ENCODE results near the gene NGF.
"Not testable (repeated sequence)": the region's sequence is repeated elsewhere in the genome, so short reads cannot be mapped to it uniquely, and the experiment has no call there.

The NGF gene
- total RNA-seq: 0 to 0.10 (median 0) reads per million in 9 experiments

DNA sequence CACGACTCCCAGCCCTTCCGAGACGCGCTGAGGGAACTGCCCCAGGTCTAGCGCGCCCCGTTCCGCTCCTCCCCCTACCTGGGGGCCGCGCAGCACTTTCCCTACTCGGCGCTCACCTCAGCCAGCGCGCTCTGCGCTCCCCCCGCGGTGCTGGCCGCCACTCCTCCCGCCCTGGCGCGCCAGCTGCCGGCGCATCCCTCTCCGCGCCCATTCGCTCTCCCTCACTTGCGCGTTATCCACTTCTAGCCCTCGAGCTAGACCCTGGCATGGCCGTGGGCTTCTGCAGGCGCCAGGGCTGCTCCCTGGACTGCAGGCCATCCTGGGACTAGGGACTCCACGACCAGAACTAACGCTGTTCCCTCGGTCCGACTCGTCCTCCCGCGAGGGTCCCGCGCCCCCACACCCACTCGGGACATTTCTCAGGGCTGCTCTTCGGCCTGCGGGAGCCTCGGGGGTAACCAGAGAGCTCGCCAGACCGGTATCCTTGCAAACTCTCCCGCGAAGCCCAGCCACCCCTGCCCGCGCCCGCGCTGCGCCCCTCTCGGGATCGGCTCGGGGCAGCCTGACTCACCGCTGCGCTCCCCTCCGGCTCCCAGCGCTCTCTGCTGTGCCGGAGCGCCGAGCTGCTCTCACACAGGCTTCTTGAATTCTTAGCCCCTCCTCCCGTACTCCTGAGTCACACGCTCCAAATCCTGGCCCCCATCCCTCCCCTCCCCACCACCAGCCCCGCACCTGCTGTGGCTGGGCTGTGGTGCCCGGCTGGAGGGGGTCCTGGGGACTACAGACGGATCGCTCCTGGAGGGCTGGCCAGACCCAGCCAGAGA lies at the start of gene NGF:
Gene NGF, minus strand, starts transcription at position 617 of the 824 bp plus-strand sequence. CDS start 51,454 bp downstream, outside the sequence.
- Mint-ChIP-seq H3K27me3 (peaks cover 42 to 53% of the 10 kb centered on the region in 2 donors), H3K4me1 (ENCODE audit: low read depth in 2 of 2) (no peaks in the 10 kb centered on the region), H3K36me3 (ENCODE audit: insufficient read depth) (no peaks in the 10 kb centered on the region), H3K27ac (no peak within 1 kb of the TSS), H3K9me3 (no peaks in the 10 kb centered on the region), H3K4me3 (no peak within 1 kb of the TSS)
- DNase-seq: no peak
- ATAC-seq (replicated peaks): no peak

DNA sequence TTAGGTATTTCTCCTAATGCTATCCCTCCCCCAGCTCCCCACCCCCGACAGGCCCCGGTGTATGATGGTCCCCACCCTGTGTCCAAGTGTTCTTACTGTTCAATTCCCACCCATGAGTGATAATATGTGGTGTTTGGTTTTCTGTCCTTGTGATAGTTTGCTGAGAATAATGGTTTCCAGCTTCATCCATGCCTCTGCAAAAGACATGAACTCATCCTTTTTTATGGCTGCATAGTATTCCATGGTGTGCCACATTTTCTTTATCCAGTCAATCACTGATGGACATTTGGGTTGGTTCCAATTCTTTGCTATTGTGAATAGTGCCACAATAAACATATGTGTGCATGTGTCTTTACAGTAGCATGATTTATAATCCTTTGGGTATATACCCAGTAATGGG lies 45.4 kb upstream of the NGF start:
- not testable (repeated sequence) for H3K36me3 Mint-ChIP-seq (ENCODE audit: insufficient read depth); H3K27ac Mint-ChIP-seq; H3K4me3 Mint-ChIP-seq; ATAC-seq (replicated peaks); DNase-seq; H3K4me1 Mint-ChIP-seq (ENCODE audit: low read depth in 2 of 2)
- Mint-ChIP-seq H3K27me3 (peaks cover 18 to 30% of the 10 kb centered on the region in 2 donors), H3K9me3 (peaks cover 5 to 15% of the 10 kb centered on the region in 2 donors)

DNA sequence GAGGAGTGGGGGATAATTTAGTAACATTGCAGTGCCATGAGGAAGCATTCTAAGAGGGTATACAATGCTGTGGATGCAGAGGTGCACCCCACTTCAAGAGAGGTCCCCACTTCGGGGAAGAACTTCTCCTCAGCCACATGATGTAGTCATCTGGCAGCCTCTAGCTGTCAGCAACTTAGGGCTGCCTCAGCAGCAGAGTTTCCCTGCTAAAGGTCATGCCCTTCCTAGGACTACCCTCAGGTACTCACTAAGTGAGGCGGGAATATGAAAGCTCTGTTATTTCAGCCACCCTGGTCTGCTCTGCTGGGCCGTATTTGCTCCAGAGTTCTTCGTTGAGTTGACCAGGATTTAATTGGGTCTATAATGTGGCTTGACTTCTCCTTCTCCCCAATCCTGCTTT lies 41.9 kb upstream of the NGF start:
- no peaks in the 10 kb centered on the region for H3K4me1 Mint-ChIP-seq (ENCODE audit: low read depth in 2 of 2)
- no peaks in the 10 kb centered on the region for H3K36me3 Mint-ChIP-seq (ENCODE audit: insufficient read depth)
- H3K4me3 Mint-ChIP-seq: no peak overlapping the region
- ATAC-seq (replicated peaks) (no peak), DNase-seq (no peak)
- H3K27ac Mint-ChIP-seq: no peak overlapping the region
- peaks cover 0 to 12% of the 10 kb centered on the region in 2 donors for H3K27me3 Mint-ChIP-seq
- H3K9me3 Mint-ChIP-seq: no peaks in the 10 kb centered on the region

DNA sequence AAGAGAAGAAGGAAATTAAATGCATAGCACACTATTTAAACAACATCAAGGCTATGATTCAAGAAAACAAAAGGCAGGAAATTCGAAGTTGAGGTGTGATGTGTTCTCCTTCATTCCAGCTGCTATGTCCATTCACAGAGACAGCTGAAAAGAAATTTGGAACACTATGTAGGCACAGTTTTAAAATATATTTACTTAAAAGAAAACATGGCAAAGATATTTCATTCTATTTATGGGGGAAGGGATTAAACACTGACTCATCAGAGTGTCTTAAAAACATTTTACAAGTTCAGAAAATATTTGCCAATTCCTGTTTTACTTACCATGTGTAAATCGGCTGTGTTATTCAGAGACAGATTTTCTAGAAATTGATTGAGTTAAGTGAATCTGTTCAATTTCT lies 39.4 kb upstream of the NGF start:
- Mint-ChIP-seq H3K36me3 (ENCODE audit: insufficient read depth) (no peaks in the 10 kb centered on the region), H3K9me3 (no peaks in the 10 kb centered on the region), H3K4me1 (ENCODE audit: low read depth in 2 of 2) (no peaks in the 10 kb centered on the region), H3K27me3 (peaks cover 0 to 6% of the 10 kb centered on the region in 2 donors), H3K4me3 (no peak overlapping the region), H3K27ac (no peak overlapping the region)
- DNase-seq (no peak), ATAC-seq (replicated peaks) (no peak)

DNA sequence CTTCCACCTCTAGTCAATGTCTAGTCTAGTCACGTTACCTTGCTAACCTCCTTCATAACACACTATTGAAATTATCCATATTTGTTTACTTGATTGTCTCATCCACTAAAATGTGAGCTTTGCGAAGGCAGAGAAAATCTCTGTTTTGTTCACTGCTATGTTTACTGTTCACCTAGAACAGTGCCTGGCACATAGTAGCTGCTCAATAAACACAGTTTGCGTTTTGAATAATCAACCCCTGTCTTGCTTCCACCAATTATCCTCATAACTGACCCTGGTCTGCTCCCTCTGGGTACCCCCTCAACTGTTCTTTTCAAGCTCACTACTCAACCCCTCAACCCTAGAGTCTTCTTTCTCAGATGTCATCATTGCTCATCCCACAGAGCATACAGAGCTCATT lies 36.5 kb upstream of the NGF start:
- H3K4me1 Mint-ChIP-seq (ENCODE audit: low read depth in 2 of 2): no peaks in the 10 kb centered on the region
- ATAC-seq (replicated peaks) (no peak), DNase-seq (no peak)
- no peaks in the 10 kb centered on the region for H3K36me3 Mint-ChIP-seq (ENCODE audit: insufficient read depth)
- no peaks in the 10 kb centered on the region for H3K9me3 Mint-ChIP-seq
- H3K27me3 Mint-ChIP-seq: peaks cover 0 to 6% of the 10 kb centered on the region in 2 donors
- no peak overlapping the region for H3K4me3 Mint-ChIP-seq
- no peak overlapping the region for H3K27ac Mint-ChIP-seq

DNA sequence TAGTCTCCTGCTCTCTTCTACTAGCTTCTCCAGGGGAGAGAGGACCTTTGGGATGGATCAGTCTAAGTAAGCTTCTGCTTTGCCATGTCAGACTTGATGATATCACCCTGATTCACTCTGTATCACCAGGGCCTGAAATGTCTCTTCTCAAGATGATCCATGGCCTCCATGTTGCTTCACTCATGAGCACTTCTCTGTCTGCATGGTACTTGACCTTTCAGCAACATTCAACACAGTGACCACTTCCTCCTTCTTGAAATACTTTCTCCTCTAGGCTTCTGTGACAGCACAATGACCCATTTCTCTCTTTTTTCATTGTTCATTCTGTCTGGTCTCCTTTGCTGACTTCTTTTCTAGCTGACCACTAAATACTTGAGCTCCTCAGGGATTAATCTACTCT lies 35.3 kb upstream of the NGF start:
- ATAC-seq (replicated peaks) (no peak), DNase-seq (no peak)
- no peak overlapping the region for H3K4me3 Mint-ChIP-seq
- no peaks in the 10 kb centered on the region for H3K36me3 Mint-ChIP-seq (ENCODE audit: insufficient read depth)
- no peaks in the 10 kb centered on the region for H3K9me3 Mint-ChIP-seq
- no peaks in the 10 kb centered on the region for H3K4me1 Mint-ChIP-seq (ENCODE audit: low read depth in 2 of 2)
- H3K27ac Mint-ChIP-seq: no peak overlapping the region
- peaks cover 0 to 2% of the 10 kb centered on the region in 2 donors for H3K27me3 Mint-ChIP-seq

DNA sequence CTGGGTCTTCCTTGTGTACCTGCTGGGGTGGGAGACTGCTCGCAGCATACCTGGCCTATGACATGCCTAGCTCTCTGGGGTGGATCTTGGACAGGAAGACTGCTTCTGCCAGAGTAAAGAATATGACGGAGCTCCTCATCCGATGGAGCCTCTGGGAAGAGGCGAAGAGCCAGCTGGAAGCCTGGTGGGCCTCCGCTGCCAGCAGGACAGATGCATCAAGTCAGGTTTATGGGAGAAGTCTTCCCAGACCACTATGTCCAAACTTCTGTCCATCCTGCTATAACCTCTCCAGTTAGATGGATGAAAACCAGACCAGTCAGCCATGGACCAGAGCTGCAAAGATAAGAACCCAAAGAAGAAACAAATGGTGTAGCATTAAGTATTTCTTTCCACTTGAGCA lies 27.7 kb upstream of the NGF start:
- no peaks in the 10 kb centered on the region for H3K4me1 Mint-ChIP-seq (ENCODE audit: low read depth in 2 of 2)
- no peak overlapping the region for H3K27ac Mint-ChIP-seq
- no peak overlapping the region for H3K4me3 Mint-ChIP-seq
- no peaks in the 10 kb centered on the region for H3K36me3 Mint-ChIP-seq (ENCODE audit: insufficient read depth)
- ATAC-seq (replicated peaks) (no peak), DNase-seq (no peak)
- H3K9me3 Mint-ChIP-seq: no peaks in the 10 kb centered on the region
- peaks cover 4 to 13% of the 10 kb centered on the region in 2 donors for H3K27me3 Mint-ChIP-seq

DNA sequence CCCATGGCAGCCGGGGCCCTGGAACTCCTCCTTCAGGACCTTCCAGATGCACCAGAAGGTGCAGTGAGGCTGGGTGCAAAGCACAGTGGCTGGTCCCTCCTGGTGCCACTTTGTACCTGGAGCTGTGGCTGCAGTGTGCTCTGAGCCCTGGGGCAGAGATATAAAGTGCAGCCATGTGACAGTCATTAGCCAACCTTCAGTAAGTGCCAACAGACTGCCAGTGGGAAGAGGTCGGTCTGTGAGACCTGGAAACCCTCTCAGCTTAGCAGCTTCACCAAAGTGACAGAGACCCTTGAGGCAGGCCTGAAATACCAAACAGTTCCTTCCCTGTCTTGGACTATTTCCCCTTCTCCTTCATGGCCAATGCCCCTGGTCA lies 26.7 kb upstream of the NGF start:
- Mint-ChIP-seq H3K27ac (no peak overlapping the region), H3K4me1 (ENCODE audit: low read depth in 2 of 2) (no peaks in the 10 kb centered on the region), H3K36me3 (ENCODE audit: insufficient read depth) (no peaks in the 10 kb centered on the region), H3K27me3 (peaks cover 4 to 13% of the 10 kb centered on the region in 2 donors), H3K4me3 (no peak overlapping the region), H3K9me3 (no peaks in the 10 kb centered on the region)
- ATAC-seq (replicated peaks) (no peak), DNase-seq (no peak)

DNA sequence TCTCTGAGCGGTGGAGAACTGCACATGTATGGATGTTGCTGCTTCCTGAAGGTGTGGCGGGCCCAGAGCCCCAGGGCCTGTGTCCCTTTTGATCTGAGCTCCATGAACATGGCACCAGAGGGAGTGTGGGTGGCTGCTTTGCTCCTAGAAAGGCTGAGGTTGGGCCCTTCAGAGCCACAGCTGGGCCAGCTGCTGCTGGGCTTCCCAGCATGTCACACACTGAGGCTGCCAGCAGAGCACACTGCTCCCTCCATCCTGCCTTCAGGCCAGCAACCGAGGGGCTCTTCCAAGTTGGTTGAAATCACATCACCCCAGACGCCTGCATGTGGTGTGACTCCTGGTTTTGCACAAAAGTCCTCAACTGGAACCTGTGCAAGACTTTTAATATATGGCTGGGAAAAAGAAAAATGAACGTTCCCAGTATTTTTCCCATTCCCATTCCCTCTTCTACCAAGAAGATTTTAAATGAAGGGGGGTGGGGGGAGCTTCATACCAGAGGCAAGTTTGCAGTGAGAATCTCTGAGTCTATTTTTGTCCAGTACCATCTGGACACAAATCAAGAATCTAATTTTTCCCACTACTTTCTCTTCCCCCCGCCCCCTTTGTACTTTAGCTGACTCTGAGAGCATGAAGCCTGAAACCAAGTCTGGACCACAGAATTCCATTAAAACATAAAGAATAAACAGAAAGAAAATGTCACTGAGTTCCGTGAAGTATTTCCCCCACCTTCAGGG lies 26.2 kb upstream of the NGF start:
- DNase-seq (no peak), ATAC-seq (replicated peaks) (no peak)
- H3K9me3 Mint-ChIP-seq: no peaks in the 10 kb centered on the region
- no peak overlapping the region for H3K4me3 Mint-ChIP-seq
- no peak overlapping the region for H3K27ac Mint-ChIP-seq
- H3K4me1 Mint-ChIP-seq (ENCODE audit: low read depth in 2 of 2): no peaks in the 10 kb centered on the region
- no peaks in the 10 kb centered on the region for H3K36me3 Mint-ChIP-seq (ENCODE audit: insufficient read depth)
- H3K27me3 Mint-ChIP-seq: peaks cover 4 to 13% of the 10 kb centered on the region in 2 donors

DNA sequence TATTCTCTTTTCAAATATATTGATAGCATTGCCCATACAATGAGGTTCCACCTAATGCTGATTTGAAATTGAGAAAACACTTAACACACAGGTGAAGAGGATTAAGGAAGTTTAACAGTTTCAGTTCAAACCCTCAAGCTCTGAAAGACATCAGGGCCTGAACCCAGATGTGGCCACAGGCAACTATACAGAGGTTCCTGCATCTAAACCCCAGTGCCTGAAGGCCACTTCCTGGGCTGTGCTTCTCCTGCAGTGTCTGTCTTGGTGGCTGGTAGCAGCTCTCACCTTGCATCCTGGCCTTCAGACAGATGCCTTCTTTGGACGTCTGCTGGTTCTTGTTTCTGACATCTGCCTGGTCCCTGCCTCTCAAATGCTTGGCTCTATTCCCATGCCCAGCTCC lies 25.1 kb upstream of the NGF start:
- Mint-ChIP-seq H3K27me3 (peaks cover 4 to 13% of the 10 kb centered on the region in 2 donors), H3K4me3 (no peak overlapping the region), H3K27ac (no peak overlapping the region), H3K4me1 (ENCODE audit: low read depth in 2 of 2) (no peaks in the 10 kb centered on the region), H3K9me3 (no peaks in the 10 kb centered on the region), H3K36me3 (ENCODE audit: insufficient read depth) (no peaks in the 10 kb centered on the region)
- no peak for DNase-seq
- no peak for ATAC-seq (replicated peaks)

DNA sequence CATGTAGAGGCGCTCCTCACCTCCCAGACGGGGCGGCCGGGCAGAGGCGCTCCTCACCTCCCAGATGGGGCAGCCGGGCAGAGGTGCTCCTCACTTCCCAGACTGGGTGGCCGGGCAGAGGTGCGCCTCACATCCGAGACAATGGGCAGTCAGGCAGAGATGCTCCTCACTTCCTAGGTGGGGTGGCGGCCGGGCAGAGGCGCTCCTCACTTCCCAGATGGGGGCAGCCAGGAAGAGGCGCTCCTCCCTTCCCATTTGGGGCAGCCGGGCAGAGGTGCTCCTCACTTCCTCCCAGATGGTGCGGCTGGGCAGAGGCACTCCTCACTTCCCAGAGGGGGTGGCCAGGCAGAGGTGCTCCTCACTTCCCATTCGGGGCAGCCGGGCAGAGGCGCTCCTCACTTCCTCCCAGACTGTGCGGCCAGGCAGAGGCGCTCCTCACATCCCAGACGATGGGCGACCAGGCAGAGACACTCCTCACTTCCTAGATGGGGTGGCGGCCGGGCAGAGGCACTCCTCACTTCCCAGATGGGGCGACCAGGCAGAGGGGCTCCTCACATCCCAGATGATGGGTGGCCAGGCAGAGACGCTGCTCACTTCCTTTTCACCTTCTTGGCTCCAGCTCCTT lies 22.6 kb upstream of the NGF start:
- not testable (repeated sequence) for ATAC-seq (replicated peaks); H3K36me3 Mint-ChIP-seq (ENCODE audit: insufficient read depth); H3K27ac Mint-ChIP-seq; H3K4me1 Mint-ChIP-seq (ENCODE audit: low read depth in 2 of 2); DNase-seq; H3K4me3 Mint-ChIP-seq; H3K9me3 Mint-ChIP-seq
- H3K27me3 Mint-ChIP-seq: peaks cover 0 to 15% of the 10 kb centered on the region in 2 donors

DNA sequence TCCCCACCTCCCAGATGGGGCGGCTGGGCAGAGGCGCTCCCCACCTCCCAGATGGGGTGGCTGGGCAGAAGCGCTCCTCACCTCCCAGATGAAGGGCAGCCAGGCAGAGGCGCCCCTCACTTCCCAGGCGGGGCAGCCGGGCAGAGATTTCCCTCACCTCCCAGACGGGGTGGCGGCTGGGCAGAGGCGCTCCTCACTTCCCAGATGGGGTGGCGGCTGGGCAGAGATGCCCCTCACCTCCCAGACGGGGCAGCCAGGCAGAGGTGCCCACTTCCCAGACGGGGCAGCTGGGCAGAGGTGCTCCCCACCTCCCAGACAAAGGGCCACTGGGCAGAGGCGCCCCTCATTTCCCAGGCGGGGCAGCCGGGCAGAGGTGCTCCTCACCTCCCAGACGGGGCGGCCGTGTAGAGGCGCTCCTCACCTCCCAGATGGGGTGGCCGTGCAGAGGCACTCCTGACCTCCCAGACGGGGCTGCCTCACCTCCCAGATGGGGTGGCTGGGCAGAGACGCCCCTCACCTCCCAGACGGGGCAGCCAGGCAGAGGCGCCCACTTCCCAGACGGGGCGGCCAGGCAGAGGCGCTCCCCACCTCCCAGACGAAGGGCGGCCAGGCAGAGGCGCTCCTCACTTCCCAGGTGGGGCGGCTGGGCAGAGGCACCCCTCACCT lies 21.9 kb upstream of the NGF start:
- peaks cover 0 to 12% of the 10 kb centered on the region in 2 donors for H3K27me3 Mint-ChIP-seq
- H3K36me3 Mint-ChIP-seq (ENCODE audit: insufficient read depth); H3K27ac Mint-ChIP-seq; DNase-seq; H3K9me3 Mint-ChIP-seq; ATAC-seq (replicated peaks); H3K4me1 Mint-ChIP-seq (ENCODE audit: low read depth in 2 of 2); H3K4me3 Mint-ChIP-seq: not testable (repeated sequence)

DNA sequence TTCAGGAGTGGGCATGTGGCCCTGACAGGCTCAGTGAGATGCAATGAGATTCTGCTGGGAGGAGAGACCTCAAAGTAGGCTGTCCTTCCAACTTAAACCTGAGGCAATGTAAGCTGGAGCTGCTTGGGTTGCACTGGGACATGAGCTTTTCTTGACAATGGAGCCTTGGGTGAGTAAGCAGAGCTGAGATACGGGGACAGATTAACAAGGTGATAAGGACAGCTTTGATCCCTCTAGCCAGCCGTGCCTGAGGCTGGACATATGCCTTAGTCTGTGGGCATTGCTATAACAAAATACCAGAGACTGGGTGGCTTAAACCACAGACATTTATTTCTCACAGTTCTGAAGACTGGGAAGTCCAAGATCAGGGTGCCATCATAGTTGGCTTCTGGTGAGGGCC lies 18.3 kb upstream of the NGF start:
- Mint-ChIP-seq H3K27me3 (peaks cover 6 to 20% of the 10 kb centered on the region in 2 donors), H3K27ac (no peak overlapping the region), H3K9me3 (no peaks in the 10 kb centered on the region), H3K4me3 (no peak overlapping the region), H3K36me3 (ENCODE audit: insufficient read depth) (no peaks in the 10 kb centered on the region), H3K4me1 (ENCODE audit: low read depth in 2 of 2) (no peaks in the 10 kb centered on the region)
- no peak for DNase-seq
- ATAC-seq (replicated peaks): no peak
